Fibroblast of mammary gland (primary cell): ENCODE data around the gene FTSJ3.

ENCODE experiments used
- DNase-seq: peaks from one replicate; pipeline ENCODE4 v3.0.0-alpha.2; 2010; ENCODE audit warnings: low read depth
- H3K4me3 ChIP-seq: 2 replicates; pipeline ENCODE4 v1.5.1; 2011; ENCODE audit warnings: low read depth, mild to moderate bottlenecking, low read length, moderate library complexity; ENCODE audit not compliant: control insufficient read depth
- TF ChIP-seq, protein P1 (sequence below): conservative IDR thresholded peaks from 2 replicates; pipeline ENCODE4 v1.5.1; 2011; ENCODE audit warnings: low read depth, low read length, inconsistent platforms; ENCODE audit not compliant: control insufficient read depth, insufficient read depth

Gene FTSJ3

DNA sequence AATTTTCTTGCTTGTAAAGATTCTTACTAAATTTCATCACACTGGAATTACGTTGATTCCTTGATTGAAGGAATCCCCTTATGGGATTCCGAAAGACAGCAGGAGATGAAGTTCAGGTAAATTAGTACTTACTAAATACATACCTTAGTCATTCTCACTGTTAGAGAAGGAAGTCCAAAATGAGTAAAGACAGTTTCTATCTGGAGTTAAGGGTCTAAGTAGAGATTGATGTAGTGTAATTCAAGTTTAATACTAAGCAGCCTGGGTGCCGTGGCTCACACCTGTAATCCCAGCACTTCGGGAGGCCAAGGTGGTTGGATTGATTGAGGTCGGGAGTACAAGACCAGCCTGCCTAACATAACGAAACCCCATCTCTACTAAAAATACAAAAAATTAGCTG lies 43.9 kb downstream of the FTSJ3 start:
- DNase-seq, result no peak
- TF ChIP-seq, protein P1, sequence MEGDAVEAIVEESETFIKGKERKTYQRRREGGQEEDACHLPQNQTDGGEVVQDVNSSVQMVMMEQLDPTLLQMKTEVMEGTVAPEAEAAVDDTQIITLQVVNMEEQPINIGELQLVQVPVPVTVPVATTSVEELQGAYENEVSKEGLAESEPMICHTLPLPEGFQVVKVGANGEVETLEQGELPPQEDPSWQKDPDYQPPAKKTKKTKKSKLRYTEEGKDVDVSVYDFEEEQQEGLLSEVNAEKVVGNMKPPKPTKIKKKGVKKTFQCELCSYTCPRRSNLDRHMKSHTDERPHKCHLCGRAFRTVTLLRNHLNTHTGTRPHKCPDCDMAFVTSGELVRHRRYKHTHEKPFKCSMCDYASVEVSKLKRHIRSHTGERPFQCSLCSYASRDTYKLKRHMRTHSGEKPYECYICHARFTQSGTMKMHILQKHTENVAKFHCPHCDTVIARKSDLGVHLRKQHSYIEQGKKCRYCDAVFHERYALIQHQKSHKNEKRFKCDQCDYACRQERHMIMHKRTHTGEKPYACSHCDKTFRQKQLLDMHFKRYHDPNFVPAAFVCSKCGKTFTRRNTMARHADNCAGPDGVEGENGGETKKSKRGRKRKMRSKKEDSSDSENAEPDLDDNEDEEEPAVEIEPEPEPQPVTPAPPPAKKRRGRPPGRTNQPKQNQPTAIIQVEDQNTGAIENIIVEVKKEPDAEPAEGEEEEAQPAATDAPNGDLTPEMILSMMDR, result no peak
- no peak overlapping the region for H3K4me3 ChIP-seq

DNA sequence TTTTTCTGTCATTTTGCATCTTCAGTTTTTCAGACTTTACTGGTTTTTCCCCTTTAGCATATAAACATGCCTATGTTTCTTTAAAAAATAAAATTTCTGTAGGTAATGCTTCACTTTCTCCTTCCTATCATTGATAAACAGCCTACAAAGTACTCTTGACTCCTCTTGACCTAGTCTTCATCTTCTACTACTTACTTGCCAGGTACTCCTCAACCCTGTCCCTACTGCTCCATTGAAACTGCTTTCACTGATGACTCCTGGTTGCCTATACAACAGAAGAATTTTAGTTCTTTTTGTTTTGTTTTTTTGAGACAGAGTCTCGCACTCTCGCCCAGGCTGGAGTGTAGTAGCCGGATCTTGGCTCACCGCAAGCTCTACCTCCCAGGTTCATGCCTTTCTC lies 46.5 kb downstream of the FTSJ3 start:
- no peak overlapping the region for H3K4me3 ChIP-seq
- TF ChIP-seq, protein P1, result no peak
- no peak for DNase-seq

DNA sequence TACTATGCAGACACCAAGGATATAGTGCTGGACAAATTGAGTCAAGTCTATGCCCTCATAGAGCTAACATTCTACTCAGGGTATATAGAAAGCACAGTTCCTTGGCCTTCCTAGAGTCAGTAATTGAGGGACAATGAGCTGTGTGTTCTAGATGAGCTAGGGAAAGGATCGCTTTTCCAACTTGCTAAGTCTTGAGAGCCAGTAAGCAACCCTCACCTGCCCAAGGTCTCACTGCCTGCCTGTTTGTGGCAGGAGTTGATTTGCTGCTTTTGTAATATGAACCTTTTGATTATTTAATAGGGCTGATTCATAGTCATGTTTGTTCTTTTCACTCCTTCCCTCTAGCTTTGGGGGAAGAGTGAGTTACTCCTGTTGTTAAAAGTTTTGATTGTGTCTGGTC lies 47.0 kb downstream of the FTSJ3 start:
- peak; percentile 37 for DNase-seq
- TF ChIP-seq, protein P1, result no peak
- H3K4me3 ChIP-seq, result no peak overlapping the region

DNA sequence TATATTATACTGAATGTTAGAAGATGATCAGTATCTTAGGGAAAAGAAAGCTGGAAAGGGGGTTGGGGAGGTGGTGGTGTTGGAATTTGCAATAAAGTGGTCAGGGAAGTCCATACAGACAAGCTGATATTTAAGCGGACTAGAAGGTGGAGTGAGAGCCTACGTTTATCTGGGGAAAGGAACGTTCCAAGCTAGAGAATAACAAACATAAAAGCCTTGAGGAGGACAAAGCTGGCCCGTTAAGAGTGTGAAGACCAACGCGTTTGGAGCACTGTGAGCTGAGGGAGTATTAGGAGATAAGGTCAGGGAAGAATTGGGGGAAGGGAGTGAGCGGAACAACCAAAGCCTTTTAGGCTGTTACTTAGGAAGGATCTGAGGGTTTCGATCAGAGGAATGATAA lies 52.0 kb downstream of the FTSJ3 start:
- peak overlapping the region; percentile 98 for H3K4me3 ChIP-seq
- DNase-seq, result no peak
- TF ChIP-seq, protein P1, result no peak

DNA sequence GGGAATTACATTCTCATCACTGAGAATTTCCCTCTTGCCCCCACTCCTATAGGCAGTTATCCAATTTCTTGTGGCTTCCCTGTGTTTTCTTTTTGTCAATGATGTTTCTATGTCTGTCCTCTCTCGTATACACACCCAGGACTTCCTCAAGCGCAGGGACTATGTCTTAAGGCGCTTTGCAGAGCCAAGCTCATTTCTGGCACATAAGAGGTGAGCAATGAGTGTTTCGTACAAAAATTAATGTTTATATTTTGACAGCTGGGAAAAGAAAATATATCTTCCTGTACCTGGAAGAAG lies 52.5 kb downstream of the FTSJ3 start:
- H3K4me3 ChIP-seq, result peak overlapping the region; percentile 98
- TF ChIP-seq, protein P1, result no peak
- no peak for DNase-seq

DNA sequence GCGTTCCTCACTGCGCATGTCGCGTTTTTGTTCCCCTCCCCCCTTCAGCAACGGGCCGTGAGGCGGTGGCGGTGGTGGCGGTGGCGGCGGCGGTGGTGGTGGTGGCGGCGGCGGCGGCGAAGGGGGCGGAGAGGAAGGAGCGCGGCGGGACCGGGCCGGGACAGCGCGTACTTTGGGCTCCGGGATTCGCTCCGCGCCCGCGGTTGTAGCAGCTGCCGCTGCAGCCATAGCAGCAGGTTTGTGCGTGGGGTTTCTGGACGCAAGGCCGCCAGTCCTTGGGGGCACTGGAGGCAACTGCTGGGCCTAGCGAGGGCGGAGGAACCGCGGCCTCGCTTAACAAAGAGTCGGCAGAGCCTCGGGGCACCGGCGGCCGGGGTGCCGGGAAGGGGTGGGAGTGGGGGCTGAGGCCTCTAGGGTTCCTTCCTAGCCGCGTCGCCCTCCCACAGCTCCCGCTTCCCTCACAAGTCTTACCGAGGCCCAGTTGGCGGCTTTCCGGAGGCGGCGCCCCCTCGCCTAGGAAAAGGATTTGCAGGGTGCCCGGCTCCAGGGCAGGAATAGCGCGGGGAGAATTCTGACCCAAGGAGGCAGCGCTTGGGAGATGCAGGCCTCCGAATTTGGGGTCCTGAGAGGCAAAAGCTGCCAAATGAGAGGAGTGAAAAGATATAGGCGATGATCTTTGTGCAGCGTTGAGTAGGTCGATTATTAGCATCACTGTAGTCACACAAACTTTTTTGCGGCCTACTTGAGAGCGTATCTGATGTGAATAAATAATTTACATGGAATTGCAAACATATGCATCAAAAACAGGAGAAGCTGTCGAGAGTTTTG lies 53.1 kb downstream of the FTSJ3 start, which contains the start of gene DDX42:
TSS of gene DDX42 (plus strand) at position 30 of the 828 bp plus-strand sequence. CDS start 12,880 bp downstream, outside the sequence.
- TF ChIP-seq, protein P1, result no peak
- peak; percentile 45 for DNase-seq

More for the DNA sequence above, 53.1 kb downstream of the FTSJ3 start, which contains the start of gene DDX42:
- peak within 1 kb of the TSS; percentile 98 for H3K4me3 ChIP-seq
